H9 (cell line): Measurements from ENCODE around the gene FOXN4. TPM values are rescaled to one million over a fixed set of nuclear protein-coding genes. Genes with fewer than 3 reads are reported as not detected.
A peak's percentile ranks its signal among the peaks of the same experiment; 100 is the strongest.

ENCODE experiments used
- DNase-seq: peaks from one replicate; pipeline ENCODE4 v3.0.0-alpha.2; 2017
- H2AFZ ChIP-seq: one replicate; pipeline ENCODE4 v1.6.1; 2013; ENCODE audit warnings: mild to moderate bottlenecking, low read length, control low read depth, moderate library complexity
- H2AK5ac ChIP-seq: 2 replicates; pipeline ENCODE4 v1.6.1; 2013; ENCODE audit warnings: low read length, control low read depth, mixed read lengths; ENCODE audit not compliant: insufficient read length
- H2BK120ac ChIP-seq: one replicate; pipeline ENCODE4 v1.6.1; 2013; ENCODE audit warnings: low read depth, mild to moderate bottlenecking, low read length, control low read depth, inconsistent platforms; ENCODE audit not compliant: poor library complexity, severe bottlenecking
- H2BK12ac ChIP-seq: 2 replicates; pipeline ENCODE4 v1.6.1; 2013; ENCODE audit warnings: low read length, control low read depth, mixed read lengths, low read depth; ENCODE audit not compliant: insufficient read length
- H2BK15ac ChIP-seq: 2 replicates; pipeline ENCODE4 v1.6.1; 2013; ENCODE audit warnings: low read depth, low read length, control low read depth
- H2BK20ac ChIP-seq: one replicate; pipeline ENCODE4 v1.6.1; 2013; ENCODE audit warnings: low read depth, mild to moderate bottlenecking, low read length, control low read depth, inconsistent platforms; ENCODE audit not compliant: poor library complexity, severe bottlenecking
- H2BK5ac ChIP-seq: 2 replicates; pipeline ENCODE4 v1.6.1; 2013; ENCODE audit warnings: low read length, control low read depth, mixed read lengths; ENCODE audit not compliant: insufficient read length
- H3K14ac ChIP-seq: 2 replicates; pipeline ENCODE4 v1.6.1; 2013; ENCODE audit warnings: low read length, control low read depth; ENCODE audit not compliant: insufficient read depth
- H3K18ac ChIP-seq: 2 replicates; pipeline ENCODE4 v1.6.1; 2013; ENCODE audit warnings: low read depth, mild to moderate bottlenecking, mixed read lengths, low read length, control low read depth; ENCODE audit not compliant: insufficient read length
- H3K23ac ChIP-seq: 2 replicates; pipeline ENCODE4 v1.6.1; 2013; ENCODE audit warnings: low read length, control low read depth, mixed read lengths, low read depth; ENCODE audit not compliant: insufficient read length
- H3K23me2 ChIP-seq: 2 replicates; pipeline ENCODE4 v1.6.1; 2013; ENCODE audit warnings: low read depth, mild to moderate bottlenecking, mixed read lengths, low read length, control low read depth; ENCODE audit not compliant: insufficient read length, poor library complexity, severe bottlenecking
- H3K27ac ChIP-seq: 2 replicates; pipeline ENCODE4 v1.5.1; 2013; ENCODE audit warnings: low read length, control low read depth, mixed read lengths, low read depth; ENCODE audit not compliant: insufficient read length
- H3K27me3 ChIP-seq: 2 replicates; pipeline ENCODE4 v1.6.1; 2013; ENCODE audit warnings: low read length, control low read depth, inconsistent platforms; ENCODE audit not compliant: insufficient read depth
- H3K4ac ChIP-seq: 2 replicates; pipeline ENCODE4 v1.6.1; 2013; ENCODE audit warnings: low read depth, mild to moderate bottlenecking, control low read depth, inconsistent platforms, low read length, moderate library complexity
- H3K4me1 ChIP-seq: 2 replicates; pipeline ENCODE4 v1.6.1; 2013; ENCODE audit warnings: low read length, control low read depth, inconsistent platforms; ENCODE audit not compliant: insufficient read depth
- H3K4me2 ChIP-seq: 2 replicates; pipeline ENCODE4 v1.6.1; 2013; ENCODE audit warnings: low read length, control low read depth, mixed read lengths; ENCODE audit not compliant: insufficient read length, insufficient read depth
- H3K56ac ChIP-seq: 2 replicates; pipeline ENCODE4 v1.6.1; 2013; ENCODE audit warnings: low read depth, mild to moderate bottlenecking, mixed read lengths, low read length, control low read depth; ENCODE audit not compliant: insufficient read length
- H3K79me1 ChIP-seq: 2 replicates; pipeline ENCODE4 v1.6.1; 2013; ENCODE audit warnings: low read depth, mild to moderate bottlenecking, moderate library complexity, low read length, control low read depth, inconsistent platforms; ENCODE audit not compliant: insufficient read depth, poor library complexity, severe bottlenecking
- H3K79me2 ChIP-seq: 2 replicates; pipeline ENCODE4 v1.6.1; 2013; ENCODE audit warnings: low read length, control low read depth, inconsistent platforms; ENCODE audit not compliant: insufficient read depth
- H3K9ac ChIP-seq: 2 replicates; pipeline ENCODE4 v1.6.1; 2013; ENCODE audit warnings: low read length, control low read depth, mixed read lengths; ENCODE audit not compliant: insufficient read length; ENCODE audit errors: extremely low read depth
- H3K9me3 ChIP-seq: one replicate; pipeline ENCODE4 v1.6.1; 2013; ENCODE audit warnings: low read depth, low read length, inconsistent platforms; ENCODE audit not compliant: control insufficient read depth
- H3T11ph ChIP-seq: one replicate; pipeline ENCODE4 v1.6.1; 2013; ENCODE audit warnings: mild to moderate bottlenecking, low read length, control low read depth, inconsistent platforms
- H4K20me1 ChIP-seq: one replicate; pipeline ENCODE4 v1.6.1; 2013; ENCODE audit not compliant: control insufficient read depth, insufficient read length, insufficient read depth
- H4K5ac ChIP-seq: 2 replicates; pipeline ENCODE4 v1.6.1; 2013; ENCODE audit warnings: low read depth, mild to moderate bottlenecking, mixed read lengths, low read length, control low read depth; ENCODE audit not compliant: insufficient read length
- H4K8ac ChIP-seq: replicated peaks from 2 replicates; pipeline ENCODE4 v1.6.1; 2013; ENCODE audit warnings: low read length, control low read depth, mixed read lengths, low read depth; ENCODE audit not compliant: insufficient read length
- H4K91ac ChIP-seq: 2 replicates; pipeline ENCODE4 v1.6.1; 2013; ENCODE audit warnings: low read depth, mild to moderate bottlenecking, moderate library complexity, mixed read lengths, low read length, control low read depth; ENCODE audit not compliant: insufficient read length
- H3K27ac Mint-ChIP-seq, 3 experiments: 2 replicates in 2 of 3; 3 replicates in 1 of 3; pipeline ENCODE4 v1.8.0; 2020 to 2021; ENCODE audit warnings: mixed read lengths in 3 of 3, mild to moderate bottlenecking in 1 of 3, moderate library complexity in 1 of 3
- H3K27me3 Mint-ChIP-seq: 2 replicates; pipeline ENCODE4 v1.8.0; 2021; ENCODE audit warnings: low read depth, mild to moderate bottlenecking, moderate library complexity, mixed read lengths
- H3K36me3 Mint-ChIP-seq, 3 experiments: 2 replicates in 2 of 3; 3 replicates in 1 of 3; pipeline ENCODE4 v1.8.0; 2020 to 2021; ENCODE audit warnings: low read depth in 3 of 3, mixed read lengths in 3 of 3; ENCODE audit not compliant: insufficient read depth in 1 of 3
- H3K4me1 Mint-ChIP-seq, 2 experiments: 2 replicates each; pipeline ENCODE4 v1.8.0; 2020; ENCODE audit warnings: mixed read lengths in 2 of 2
- H3K4me3 Mint-ChIP-seq, 2 experiments: 2 replicates in 1 of 2; 3 replicates in 1 of 2; pipeline ENCODE4 v1.8.0; 2020 to 2021; ENCODE audit warnings: mild to moderate bottlenecking in 2 of 2, mixed read lengths in 2 of 2, moderate library complexity in 1 of 2
- H3K9me3 Mint-ChIP-seq, 2 experiments: 2 replicates in 1 of 2; 3 replicates in 1 of 2; pipeline ENCODE4 v1.8.0; 2020; ENCODE audit warnings: mild to moderate bottlenecking in 2 of 2, mixed read lengths in 2 of 2, moderate library complexity in 1 of 2
- CTCF ChIP-seq: fragments of 200-600 bp; sonication (generic); conservative IDR thresholded peaks from 3 replicates; pipeline ENCODE4 v1.8.0; 2021; ENCODE audit warnings: antibody characterized with exemption, mild to moderate bottlenecking
- WGBS: extraction: QIAGEN DNeasy Blood & Tissue Kit; methylation state at CpG from one replicate; pipeline ENCODE4 v1.1.7; 2013; ENCODE audit warnings: missing lambda C conversion rate, low lambda C conversion rate, mixed read lengths; ENCODE audit not compliant: insufficient read length; ENCODE audit errors: extremely low coverage; 5-methylcytosine and 5-hydroxymethylcytosine counted together
- total RNA-seq: library from RNA; stranded (reverse); gene quantifications from 2 replicates; pipeline ENCODE4 v1.2.1, GENCODE V29; 2021

Gene FOXN4
- total RNA-seq, 1 experiment from 2014 or later = 0.39 TPM

- Histone ChIP-seq H3K14ac (no peak overlapping the region), H3K23me2 (peaks cover 13% of the 10 kb centered on the region), H2BK120ac (no peak overlapping the region), H2BK20ac (no peak overlapping the region), H3K4me2 (peak overlapping the region; percentile 62), H4K5ac (no peak overlapping the region), H3K56ac (no peak overlapping the region), H2AFZ (no peak overlapping the region), H3K9me3 (no peaks in the 10 kb centered on the region), H4K8ac (no peak overlapping the region), H3K9ac (no peak overlapping the region), H3K27ac (no peak overlapping the region), H3K27me3 (peaks cover 32% of the 10 kb centered on the region), H3K79me1 (no peaks in the 10 kb centered on the region), H2BK15ac (no peak overlapping the region), H2BK12ac (no peak overlapping the region), H2BK5ac (no peak overlapping the region), H3K23ac (no peak overlapping the region), H4K91ac (no peak overlapping the region), H3K4ac (no peak overlapping the region), H3K79me2 (no peaks in the 10 kb centered on the region), H4K20me1 (no peaks in the 10 kb centered on the region), H3K18ac (no peak overlapping the region), H2AK5ac (no peak overlapping the region), H3K4me1 (no peaks in the 10 kb centered on the region), H3T11ph (no peak overlapping the region)
- DNase-seq = no peak
- Mint-ChIP-seq H3K27me3 (peaks cover 80% of the 10 kb centered on the region), H3K9me3 (no peaks in the 10 kb centered on the region), H3K36me3 (no peaks in the 10 kb centered on the region; a peak in 1 of 7 replicates), H3K27ac (no peak overlapping the region), H3K4me1 (peaks cover 8 to 13% of the 10 kb centered on the region in 2 experiments; a peak in 3 of 4 replicates), H3K4me3 (peak overlapping the region; percentile 63 to 83)
- no peak for TF ChIP-seq CTCF
- WGBS = no CpG with 5 or more reads among the region's 33 CpGs
Observed at GRCh38 chr12:109310247-109311125, 1.4 kb upstream of the FOXN4 start.
